Globus pallidus (tissue), 1 donor: ENCODE measurements around the gene STX18.
"Not testable (repeated sequence)": the region's sequence is repeated elsewhere in the genome, so short reads cannot be mapped to it uniquely, and the experiment has no call there.

Experiments
- DNase-seq: peaks from one replicate; pipeline ENCODE4 v3.0.0-alpha.2; 2015; ENCODE audit warnings: low spot score

The STX18 gene

DNA sequence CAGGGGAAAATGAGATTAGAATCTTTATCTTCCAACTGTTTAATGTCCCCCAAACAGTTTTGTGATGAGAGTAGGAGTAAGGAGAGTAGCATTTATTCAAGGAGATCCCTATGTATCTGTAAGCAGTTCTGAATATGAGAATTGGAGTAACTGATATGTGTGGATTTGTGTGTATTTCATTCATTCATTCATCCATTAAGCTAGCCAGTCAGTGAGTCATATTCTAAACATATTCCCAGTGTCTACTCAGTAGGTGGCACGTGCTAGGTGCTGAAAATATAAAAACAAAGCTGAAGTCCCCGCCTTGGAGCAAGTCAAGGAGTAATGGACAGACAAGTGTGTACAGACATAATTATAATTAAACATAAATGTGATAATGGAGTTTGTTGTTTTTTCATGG is 12.4 kb upstream of the STX18 start:
- no peak for DNase-seq

DNA sequence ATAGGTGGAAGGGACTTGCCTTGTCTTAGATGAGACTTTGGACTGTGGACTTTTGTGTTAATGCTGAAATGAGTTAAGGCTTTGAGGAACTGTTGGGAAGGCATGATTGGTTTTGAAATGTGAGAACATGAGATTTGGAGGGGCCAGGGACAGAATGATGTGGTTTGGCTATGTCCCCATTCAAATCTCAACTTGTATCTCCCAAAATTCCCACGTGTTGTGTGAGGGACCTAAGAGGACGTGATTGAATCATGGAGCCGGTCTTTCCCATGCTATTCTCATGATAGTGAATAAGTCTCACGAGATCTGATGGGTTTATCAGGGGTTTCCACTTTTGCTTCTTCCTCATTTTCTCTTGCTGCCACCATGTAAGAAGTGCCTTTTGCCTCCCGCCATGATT is 10.2 kb upstream of the STX18 start:
- not testable (repeated sequence) for DNase-seq

DNA sequence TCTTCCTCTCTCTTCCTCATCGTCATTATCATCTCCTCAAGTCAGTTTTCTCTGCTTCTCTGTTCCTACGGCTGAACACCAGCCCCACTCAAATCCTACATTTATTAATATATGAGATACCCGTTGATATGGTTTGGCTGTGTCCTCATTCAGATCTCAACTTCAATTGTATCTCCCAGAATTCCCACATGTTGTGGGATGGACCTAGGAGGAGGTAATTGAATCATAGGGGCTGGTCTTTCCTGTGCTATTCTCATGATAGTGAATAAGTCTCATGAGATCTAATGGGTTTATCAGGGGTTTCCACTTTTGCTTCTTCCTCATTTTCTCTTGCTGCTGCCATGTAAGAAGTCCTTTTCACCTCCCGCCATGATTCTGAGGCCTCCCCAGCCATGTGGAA is 8.3 kb upstream of the STX18 start:
- DNase-seq: not testable (repeated sequence)

DNA sequence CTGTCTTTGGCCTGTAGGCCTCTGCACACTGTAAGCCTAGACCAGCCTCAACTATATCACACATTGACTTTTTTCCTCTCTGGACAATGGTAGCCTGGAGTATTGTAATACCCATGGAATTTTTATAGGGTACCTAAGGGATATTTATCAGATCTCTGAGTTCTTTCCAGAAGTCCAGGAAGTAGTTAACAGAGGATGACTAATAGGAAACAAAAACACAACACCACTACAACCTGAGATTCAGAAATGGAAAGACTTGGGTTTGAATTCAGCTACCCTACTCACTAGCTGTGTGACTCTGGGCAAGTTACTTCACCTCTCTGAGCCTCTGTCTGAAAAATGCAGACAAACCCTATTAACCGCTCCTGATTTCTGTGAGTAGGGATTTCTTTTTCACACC is 7.7 kb upstream of the STX18 start:
- no peak for DNase-seq

DNA sequence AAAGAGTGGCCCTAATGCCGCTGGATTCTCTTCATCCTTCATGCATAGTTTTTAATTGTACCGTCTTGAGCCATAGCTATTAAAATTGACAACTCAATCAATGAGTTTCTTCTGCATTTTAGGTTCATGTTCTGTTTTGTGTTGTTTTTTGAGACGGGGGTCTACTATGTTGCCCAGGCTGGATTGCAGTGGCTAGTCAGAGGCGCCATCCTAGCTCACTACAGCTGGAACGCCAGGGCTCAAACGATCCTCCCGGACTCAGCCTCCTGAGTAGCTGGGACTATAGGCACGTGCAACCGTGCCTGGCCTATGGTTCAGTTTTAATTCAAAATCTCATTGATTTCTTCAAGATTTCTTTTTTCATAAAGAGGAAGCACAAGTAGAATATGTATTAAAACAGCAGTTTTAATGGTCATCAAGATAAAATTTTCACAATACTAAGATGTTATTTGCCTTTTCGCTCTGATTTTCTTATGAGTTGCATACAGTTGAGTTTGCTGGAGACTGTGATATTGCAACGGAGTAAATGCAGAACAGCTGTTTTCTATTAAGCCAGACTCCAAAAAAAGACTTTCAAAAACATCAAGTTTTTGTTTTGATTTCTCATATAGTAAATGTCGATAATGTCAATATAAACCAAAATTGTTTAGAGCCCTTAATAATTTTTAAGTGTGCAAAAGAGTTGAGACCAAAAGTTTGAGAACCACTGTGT is 1.1 kb upstream of the STX18 start:
- no peak for DNase-seq

DNA sequence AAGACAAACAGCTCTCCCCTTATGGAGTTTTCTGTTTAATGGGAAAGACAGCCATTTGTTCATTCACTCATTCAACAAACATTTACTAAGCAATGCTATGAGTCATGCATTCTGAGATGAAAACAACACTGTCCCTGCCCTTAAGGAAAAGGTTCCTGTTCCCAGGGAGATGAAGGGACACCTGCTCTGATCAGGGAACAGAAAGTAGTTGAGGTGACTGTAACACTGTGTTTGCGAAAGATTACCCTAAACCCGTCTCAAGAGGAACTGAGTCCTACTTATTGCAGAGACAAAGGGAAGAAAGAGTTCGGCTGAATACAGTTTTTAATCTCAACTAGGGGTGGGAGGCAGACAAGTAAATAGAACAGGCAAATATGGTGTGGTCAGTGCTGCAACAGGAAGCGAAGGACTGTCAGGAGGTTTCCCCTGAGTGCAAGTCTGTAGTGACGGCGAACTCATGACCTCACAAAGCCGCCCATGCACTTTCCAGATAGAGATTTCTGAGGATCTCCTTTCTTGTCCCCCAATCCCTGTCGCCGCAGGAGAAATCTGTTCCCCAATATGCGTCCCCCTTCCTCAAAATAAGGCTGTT is 712 bp downstream of the STX18 start:
- DNase-seq: peak; percentile 25

DNA sequence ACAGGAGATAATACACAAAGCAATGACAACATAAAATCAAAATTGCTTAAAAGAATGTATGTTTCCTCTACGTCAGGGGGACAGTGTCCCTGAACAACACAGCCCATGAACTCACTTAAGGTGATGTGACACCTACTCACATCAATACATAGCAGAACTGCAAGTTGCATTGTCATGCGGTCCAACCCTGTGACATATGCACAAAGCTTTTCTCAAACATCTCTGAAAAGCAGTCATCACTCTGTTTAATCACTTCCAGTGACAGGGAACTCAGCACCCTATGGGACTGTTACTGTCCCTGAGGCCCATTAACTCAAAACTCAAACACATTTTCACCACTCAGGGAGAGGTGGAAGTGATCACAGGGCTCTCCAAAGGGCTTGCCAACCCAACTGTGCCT is 2.4 kb downstream of the STX18 start:
- no peak for DNase-seq

DNA sequence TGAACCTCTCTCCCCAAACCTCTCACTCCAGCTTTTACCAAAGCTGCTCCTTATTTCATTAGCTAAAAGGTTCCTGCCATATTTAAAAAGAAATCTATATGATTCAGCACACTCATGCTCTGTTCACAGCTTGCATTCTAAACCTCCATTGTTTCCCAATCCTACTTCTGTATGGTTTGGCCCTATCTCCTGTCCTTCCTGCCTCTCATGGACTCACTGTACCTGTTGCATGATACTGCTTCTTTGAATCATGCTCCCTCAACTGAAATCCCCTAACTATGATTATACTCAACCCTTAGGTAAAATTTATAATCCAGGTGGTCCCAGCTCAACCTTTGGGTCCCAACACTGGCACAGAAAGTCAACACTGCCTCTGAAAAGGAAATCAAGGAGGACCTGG is 6.3 kb downstream of the STX18 start:
- no peak for DNase-seq

DNA sequence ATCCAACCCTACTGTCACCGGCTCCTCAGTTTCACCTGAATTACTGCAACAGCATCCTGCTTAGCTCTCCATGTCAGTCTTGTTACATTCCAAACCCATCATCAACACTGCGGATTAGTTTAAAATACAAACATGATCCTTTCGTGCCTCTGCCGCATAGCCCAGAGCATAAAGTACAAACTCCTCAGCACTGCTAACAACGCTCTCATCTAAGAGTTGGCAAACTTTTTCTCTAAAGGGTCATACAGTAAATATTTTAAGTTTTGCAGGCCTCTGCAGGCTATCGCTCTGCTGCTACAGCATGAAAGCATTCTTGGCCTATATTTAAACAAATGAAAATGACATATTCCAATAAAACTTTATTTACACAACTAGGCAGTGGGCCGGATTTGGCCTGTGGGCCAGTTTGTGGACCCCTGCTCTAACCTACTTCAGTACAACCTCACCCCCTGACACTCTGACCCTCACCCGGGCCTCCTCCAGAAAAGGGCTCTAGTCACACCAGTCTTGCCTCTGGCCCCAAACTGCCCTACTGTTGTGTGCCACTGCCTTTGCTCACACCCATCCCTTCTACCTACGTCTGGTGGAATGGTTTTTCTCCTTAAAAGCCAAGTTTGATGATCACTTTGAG is 7.2 kb downstream of the STX18 start:
- DNase-seq: no peak

DNA sequence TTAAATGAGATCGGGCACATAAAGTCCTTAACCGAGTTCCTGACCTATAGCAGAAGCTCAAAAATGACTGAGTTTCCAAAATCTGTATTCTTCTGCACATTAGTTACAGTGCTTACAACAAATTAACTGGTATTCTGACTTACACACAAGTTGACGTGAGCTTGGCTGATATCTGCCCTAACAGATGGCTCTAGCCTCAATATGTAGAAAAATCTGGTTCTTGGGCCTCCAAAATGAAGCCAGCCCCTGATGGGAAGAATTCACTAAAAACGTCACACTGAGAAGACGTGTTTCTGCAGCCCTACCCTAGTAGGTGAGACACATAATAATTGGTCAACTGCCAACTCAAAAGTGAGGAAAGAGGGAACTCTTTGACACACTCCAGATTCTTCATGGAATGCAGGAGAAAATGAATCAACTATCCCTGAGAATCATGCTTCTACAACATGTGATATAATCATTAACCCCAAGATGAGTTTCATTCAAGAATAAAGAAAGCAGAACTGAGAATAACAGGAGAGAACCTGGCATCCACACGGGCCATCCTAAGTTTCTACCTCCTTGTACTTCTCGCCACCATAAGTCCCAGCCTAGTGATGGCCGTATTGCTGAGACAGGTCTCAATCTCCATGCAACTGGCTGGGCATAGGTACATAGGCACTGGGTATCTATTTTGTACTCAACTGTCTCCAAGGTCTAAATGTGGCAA is 8.2 kb downstream of the STX18 start:
- no peak for DNase-seq

DNA sequence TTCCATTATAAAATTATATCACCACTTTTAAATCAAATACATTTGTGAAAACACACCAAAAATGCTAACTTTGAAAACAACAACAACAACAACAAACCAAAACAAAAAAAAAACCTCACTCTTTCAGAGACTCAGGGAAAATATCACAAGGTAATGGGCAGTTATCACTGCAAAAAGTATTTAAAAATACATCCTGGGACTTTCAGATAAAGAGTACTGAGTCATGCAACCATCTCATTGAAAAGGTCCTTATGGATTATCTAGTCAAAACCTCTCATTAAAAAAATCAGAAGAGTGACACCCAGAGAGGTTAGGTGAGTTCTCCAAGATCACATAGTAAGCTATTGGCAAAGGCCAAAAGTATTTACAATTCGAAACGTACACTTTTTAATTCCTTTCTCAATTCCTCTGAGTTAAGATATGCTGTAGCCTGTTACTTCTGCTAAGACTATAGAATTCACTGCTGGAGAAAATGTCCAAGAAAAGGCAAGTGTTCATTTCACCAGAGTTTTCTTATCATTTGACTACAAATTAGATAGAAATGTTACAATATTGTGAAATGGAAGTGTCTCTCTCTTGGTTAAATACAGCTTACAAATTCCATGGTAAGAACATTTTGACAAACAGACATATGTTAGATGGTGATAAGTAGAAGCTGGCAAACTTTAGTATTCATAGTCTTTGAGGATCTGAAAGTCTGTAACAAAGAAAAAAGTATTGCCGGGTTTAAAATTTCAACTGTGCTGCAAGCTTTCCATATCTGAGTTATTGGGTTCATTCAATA is 9.3 kb downstream of the STX18 start:
- DNase-seq: no peak

DNA sequence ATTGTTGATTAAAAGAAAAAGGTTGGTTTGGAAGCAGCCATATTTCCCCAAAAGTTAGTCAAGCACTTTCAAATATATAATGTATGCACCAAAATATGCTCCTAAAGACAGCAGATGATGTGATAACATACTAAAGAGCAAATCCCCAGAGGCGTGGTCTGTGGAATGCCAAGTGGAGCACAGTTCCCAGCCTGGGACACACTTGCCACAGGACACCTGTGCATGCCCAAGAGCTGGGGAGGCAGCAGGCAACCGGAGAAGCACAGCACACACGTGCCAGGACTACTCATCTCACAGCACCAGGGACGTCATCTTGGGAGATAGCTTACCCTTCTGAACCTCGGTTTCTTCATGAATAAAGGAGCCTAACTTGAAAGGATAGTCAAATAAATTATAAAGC is 12.5 kb downstream of the STX18 start:
- DNase-seq: no peak

DNA sequence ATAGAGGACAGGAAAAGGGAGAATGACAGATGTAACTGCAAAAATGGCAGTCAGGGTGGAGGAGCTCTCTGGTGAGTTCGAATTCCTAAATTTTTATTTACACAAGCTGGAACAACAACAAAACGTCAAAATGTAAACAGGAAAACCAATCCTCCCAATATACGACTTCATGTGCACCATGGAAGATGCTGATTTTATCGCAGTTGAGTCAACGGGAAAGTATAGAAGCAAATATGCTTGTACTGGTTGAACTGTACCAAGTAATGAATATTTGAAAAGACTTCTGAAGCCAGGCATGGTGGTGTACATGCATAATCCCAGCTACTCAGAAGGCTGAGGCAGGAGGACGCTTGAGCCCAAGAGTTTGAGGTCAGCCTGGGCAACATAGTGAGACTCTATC is 15.4 kb downstream of the STX18 start:
- no peak for DNase-seq

DNA sequence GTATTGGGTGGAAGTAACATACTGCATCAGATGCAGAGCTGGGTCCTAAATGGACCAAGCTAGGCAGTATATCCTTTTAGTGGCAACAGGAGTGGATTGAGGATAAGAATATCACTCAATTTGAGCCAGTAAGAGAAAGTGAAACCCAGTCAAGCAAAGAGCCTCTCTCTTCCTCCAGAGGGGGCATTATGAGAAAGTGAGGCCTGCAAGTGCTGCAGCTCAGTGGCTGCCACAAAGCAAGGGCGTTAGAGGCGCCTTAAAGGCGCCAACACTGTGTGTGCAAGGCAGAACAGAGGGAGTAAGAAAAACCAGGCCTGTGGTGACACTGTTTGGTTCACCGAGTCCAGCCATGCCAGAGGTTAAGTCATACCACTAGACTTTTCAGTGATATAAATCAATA is 17.5 kb downstream of the STX18 start:
- no peak for DNase-seq

DNA sequence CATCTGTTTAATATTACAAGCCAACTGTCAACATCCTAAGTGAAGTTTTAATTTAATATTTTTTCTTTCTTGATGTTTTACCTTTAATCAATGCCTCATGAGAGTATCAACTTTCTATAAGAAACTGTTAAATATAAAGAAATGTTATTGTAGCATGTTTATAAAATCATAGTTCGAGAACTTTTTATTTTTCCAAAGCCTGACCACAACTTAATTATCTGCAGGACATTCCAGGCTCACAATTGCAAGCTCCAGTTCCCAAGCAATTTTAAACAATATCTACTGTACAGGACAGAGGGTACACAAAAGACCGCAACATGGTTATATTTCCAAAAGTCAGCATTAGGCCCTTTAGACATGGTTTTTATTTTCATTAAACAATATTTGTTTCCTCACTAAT is 20.1 kb downstream of the STX18 start:
- DNase-seq: no peak

DNA sequence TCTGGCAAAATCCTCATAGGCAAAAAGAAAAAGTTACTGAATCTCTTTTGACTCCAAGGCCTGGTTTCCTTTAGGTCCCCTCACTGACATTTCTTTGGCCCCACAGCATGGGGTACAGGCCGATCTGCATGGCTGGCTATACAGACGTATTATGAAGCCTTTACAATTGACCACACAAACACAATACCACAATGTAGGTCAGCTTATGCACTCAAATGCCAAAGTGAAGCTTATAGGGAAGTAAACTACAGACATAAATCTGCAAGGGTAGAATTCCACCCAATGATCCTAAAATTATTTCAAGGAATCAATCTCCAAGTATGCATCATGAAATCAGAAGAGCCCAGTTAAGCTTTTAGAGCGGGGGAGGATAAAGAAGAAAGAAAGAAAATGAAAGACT is 20.7 kb downstream of the STX18 start:
- DNase-seq: no peak

DNA sequence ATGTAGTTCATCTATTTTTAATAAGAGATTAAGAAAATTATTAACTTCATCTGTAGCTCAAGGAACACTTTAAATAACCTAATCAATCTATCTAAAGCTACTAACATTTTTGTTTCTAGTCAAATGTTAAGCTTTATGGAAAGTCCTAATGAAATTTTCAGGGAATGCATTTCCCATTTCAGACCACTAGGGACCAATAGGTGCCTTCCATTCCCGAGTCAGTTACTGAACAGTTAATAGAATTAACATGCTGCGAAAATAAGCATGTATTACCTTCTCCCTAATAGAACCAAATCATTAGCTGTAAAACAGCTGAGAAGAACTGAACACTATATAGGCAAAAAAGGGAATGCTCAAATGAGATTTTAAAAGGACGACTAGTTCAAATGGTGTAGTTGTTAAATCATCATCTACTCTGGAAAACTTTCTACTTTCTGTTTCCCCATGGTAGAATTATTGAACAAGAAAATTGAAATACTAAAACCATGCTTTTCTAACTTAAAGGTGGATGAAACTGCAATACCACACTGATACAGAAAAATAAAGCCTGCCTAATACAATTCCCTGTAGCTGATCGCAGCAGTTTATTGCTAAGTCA is 22.5 kb downstream of the STX18 start:
- no peak for DNase-seq

DNA sequence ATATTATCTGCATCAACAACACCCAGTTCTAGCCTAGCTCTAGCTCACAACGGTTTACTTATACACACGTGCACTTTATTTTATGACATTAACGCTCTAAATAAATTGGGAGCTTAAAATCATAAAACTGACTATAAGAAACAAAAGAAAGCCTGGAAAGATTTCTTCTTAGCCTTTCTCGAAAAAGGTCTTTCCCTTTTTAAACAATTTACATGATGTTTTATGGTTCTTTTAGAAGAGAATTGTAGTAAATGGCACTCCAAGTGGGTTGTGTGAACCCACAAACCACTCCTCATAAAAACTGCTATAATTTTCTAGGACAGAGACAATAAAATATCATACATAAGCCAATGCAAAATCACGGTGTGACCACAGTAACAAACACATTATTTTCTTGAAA is 23.1 kb downstream of the STX18 start:
- no peak for DNase-seq

DNA sequence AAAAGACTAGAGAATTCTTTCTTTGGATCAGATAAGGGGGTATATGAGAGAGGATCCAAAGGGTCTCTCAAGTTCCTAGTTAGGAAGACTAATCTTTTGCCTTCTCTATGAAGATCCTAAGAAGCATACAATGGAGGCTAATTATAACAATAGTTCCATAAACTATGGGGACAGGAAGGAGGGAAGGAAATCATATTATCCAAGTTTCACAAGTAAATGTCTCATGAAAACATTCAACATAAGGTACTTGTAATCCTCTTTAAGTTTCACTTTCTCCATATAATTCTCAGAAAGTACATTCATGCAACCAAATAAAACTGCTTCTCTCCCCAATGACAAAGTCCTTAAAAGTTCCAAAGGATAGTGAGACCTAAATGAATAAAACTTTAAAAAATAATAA is 27.1 kb downstream of the STX18 start:
- no peak for DNase-seq

DNA sequence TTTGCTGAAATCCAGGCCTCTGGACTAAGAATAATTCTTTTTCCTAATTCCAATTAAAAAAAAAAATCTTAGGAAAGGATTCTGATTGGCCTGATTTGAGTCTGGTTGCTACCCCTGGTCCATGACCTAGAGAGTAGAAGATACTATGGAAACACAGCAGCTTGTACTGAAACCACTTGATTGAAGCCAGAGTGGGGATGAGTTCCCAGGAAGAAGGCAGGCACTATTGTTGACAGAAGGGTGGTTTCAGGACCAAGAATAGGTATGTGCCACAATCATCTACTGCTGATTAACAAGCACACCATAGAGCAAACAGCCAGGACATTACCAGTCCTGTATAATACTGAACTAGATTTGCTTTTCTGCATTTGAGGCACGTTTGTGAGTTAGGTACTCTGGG is 29.6 kb downstream of the STX18 start:
- no peak for DNase-seq

DNA sequence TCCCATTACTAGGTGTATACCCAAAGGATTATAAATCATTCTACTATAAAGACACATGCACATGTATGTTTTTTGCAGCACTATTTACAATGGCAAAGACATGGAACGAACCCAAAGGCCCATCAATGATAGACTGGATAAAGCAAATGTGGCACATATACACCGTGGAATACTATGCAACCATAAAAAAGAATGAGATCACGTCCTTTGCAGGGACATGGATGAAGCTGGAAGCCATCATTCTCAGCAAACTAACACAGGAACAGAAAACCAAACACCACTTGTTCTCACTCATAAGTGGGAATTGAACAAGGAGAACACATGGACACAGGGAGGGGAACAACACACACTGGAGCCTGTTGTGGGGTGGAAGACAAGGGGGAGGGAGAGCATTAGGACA is 31.2 kb downstream of the STX18 start:
- DNase-seq: not testable (repeated sequence)

DNA sequence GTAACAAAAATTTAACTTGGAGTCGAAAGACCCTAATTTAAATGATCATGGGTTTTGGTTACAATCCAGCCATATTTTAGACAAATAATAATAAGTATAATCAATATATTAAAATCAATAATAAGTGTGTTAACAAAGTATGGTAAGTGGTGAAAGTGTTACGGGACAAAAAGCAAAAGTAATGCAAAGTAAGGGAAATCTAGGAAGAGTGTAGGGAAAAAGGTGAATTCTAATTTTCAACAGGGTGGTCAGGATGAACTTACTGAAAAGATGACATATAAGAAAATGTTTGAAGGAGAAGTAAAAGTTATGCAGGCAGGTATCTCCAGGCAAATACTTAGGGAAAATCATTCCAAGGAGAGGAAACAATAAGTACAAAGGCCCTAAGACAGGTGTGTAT is 32.3 kb downstream of the STX18 start:
- DNase-seq: no peak
